H1 (cell line): ENCODE results near the gene LAMB1. TPM values are rescaled to one million over a fixed set of nuclear protein-coding genes. Genes with fewer than 3 reads are reported as not detected.

ENCODE experiments used
- CBX5 ChIP-seq: fragments of 300-800, 300-1000 bp; sonication (generic); IDR thresholded peaks from 2 replicates; pipeline ENCODE4 v1.7.1; 2016; ENCODE audit warnings: antibody characterized with exemption, low read length, low read depth
- KDM4A ChIP-seq: IDR thresholded peaks from one replicate; pipeline ENCODE4 v1.7.1; 2012; ENCODE audit warnings: low read depth, mild to moderate bottlenecking, moderate library complexity, low read length, inconsistent platforms; ENCODE audit not compliant: severe bottlenecking
- POLR2A ChIP-seq, 2 experiments: IDR thresholded peaks; 1 replicate in 1 of 2; 2 replicates in 1 of 2; pipeline ENCODE4 v1.6.1; 2011; ENCODE audit warnings: low read depth in 2 of 2, low read length in 2 of 2, mild to moderate bottlenecking in 2 of 2; ENCODE audit errors: control extremely low read depth in 1 of 2
- SP1 ChIP-seq: IDR thresholded peaks from 2 replicates; pipeline ENCODE4 v1.6.1; 2011; ENCODE audit warnings: low read depth, low read length
- polyA plus RNA-seq, 7 experiments: library from polyadenylated mRNA; depleted of rRNA in 3 of 7; stranded (reverse) in 5 of 7; unstranded in 2 of 7; fragments of >200 nt in 5 of 7; fragments of 200-250 nt in 2 of 7; gene quantifications; 1 replicate in 5 of 7; 2 replicates in 1 of 7; 4 replicates in 1 of 7; pipeline versions ENCODE4 v1.2.1 to v1.2.3, GENCODE V29; 2011 to 2013; ENCODE audit warnings: missing spikeins in 2 of 7, mixed read lengths in 2 of 7
- total RNA-seq: library from RNA; stranded (reverse); fragmentation: NEBNext Ultra II Directional; extraction: Animal tissue kit (Norgen Biotek cat#: 25700); gene quantifications from 2 replicates; pipeline ENCODE4 v1.2.1, GENCODE V29; 2021

LAMB1 gene
- total and polyA plus RNA-seq, 2 of the 8 experiments (the other 6 are each of a cell fraction or from before 2014, with no cell fraction given) = 31.9 to 38.5 TPM

GRCh38 chr7:107958764-107959526 is 44.0 kb downstream of the LAMB1 start (continued):
- no peak for TF ChIP-seq CBX5
- no peak for TF ChIP-seq KDM4A
- TF ChIP-seq SP1 = no peak
- no peak for TF ChIP-seq POLR2A (IDR thresholded peaks at IDR 0.05; ENCODE audit: control extremely low read depth in 1 of 2, low read depth in 2 of 2, low read length in 2 of 2)
